Neural progenitor cell (in vitro differentiated cells): Measurements from ENCODE around the gene ZDHHC13.

Experiments used
- CTCF ChIP-seq: fragments of 200-600 bp; sonication (generic); IDR thresholded peaks from 2 replicates; pipeline ENCODE4 v1.5.1; 2017; ENCODE audit warnings: antibody characterized with exemption, mild to moderate bottlenecking
- EZH2 ChIP-seq: fragments of 200-600 bp; sonication (generic); IDR thresholded peaks from 2 replicates; pipeline ENCODE4 v1.6.1; 2017; ENCODE audit warnings: antibody characterized with exemption, mild to moderate bottlenecking, moderate library complexity

GRCh38 chr11:19117760-19118097 lies 761 bp downstream of the ZDHHC13 start:
- TF ChIP-seq CTCF, result no peak
- no peak for TF ChIP-seq EZH2
